Measurements from ENCODE around the gene CHMP6.

Gene CHMP6

GRCh38 chr17:80970762-80971703 lies 20.6 kb upstream of the CHMP6 start:
- no peak for DNase-seq (ENCODE audit: low read depth)

- no peak for DNase-seq (ENCODE audit: low read depth)
These were observed 19.8 kb upstream of the CHMP6 start for GRCh38 chr17:80971704-80972304.

- DNase-seq (ENCODE audit: low read depth): no peak
These were observed 14.9 kb upstream of the CHMP6 start for GRCh38 chr17:80976701-80977100.

GRCh38 chr17:80977172-80977571 lies 14.5 kb upstream of the CHMP6 start:
- no peak for DNase-seq (ENCODE audit: low read depth)

- DNase-seq (ENCODE audit: low read depth): no peak
These were observed 12.8 kb upstream of the CHMP6 start for GRCh38 chr17:80978499-80979497.

GRCh38 chr17:80979547-80980378 lies 11.9 kb upstream of the CHMP6 start:
- no peak for DNase-seq (ENCODE audit: low read depth)

GRCh38 chr17:80980397-80981061 lies 11.1 kb upstream of the CHMP6 start:
- DNase-seq (ENCODE audit: low read depth): no peak

- no peak for DNase-seq (ENCODE audit: low read depth)
These were observed 10.4 kb upstream of the CHMP6 start for GRCh38 chr17:80981062-80981902.

- no peak for DNase-seq (ENCODE audit: low read depth)
These were observed 9.7 kb upstream of the CHMP6 start for GRCh38 chr17:80981929-80982425.

GRCh38 chr17:80982426-80982974 lies 9.1 kb upstream of the CHMP6 start:
- DNase-seq (ENCODE audit: low read depth): no peak

GRCh38 chr17:80983545-80983944 lies 8.1 kb upstream of the CHMP6 start:
- no peak for DNase-seq (ENCODE audit: low read depth)

GRCh38 chr17:80984749-80985148 lies 6.9 kb upstream of the CHMP6 start:
- DNase-seq (ENCODE audit: low read depth): peak; percentile 61

GRCh38 chr17:80986046-80986445 lies 5.6 kb upstream of the CHMP6 start:
- DNase-seq (ENCODE audit: low read depth): no peak

GRCh38 chr17:80986816-80987475 lies 4.7 kb upstream of the CHMP6 start:
- DNase-seq (ENCODE audit: low read depth): no peak

- DNase-seq (ENCODE audit: low read depth): no peak
These were observed 3.6 kb upstream of the CHMP6 start for GRCh38 chr17:80987941-80988461.

- no peak for DNase-seq (ENCODE audit: low read depth)
These were observed 2.1 kb upstream of the CHMP6 start for GRCh38 chr17:80989586-80989913.

GRCh38 chr17:80990921-80991644 lies 558 bp upstream of the CHMP6 start:
- no peak for DNase-seq (ENCODE audit: low read depth)

Measured in HS-27A (cell line).